HEK293T (cell line): Measurements from ENCODE around the gene PRSS38.

Experiments
- CTCF ChIA-PET: fragments of 350-600 bp; formaldehyde crosslinking; extraction: SDS; loops from one replicate; lab custom pipeline; 2021; ENCODE audit warnings: antibody characterized with exemption, inconsistent platforms; lab: Yijun Ruan, JAX
- POLR2A ChIA-PET: fragments of 350-600 bp; formaldehyde crosslinking; extraction: SDS; loops from one replicate; lab custom pipeline; 2020; ENCODE audit warnings: antibody characterized with exemption, inconsistent platforms; lab: Yijun Ruan, JAX
- DNase-seq: peaks from one replicate; pipeline ENCODE4 v3.0.0; 2012; ENCODE audit warnings: mixed read lengths; ENCODE audit errors: extremely low spot score
- ARNT ChIP-seq: fragments of 450-650 bp; IDR thresholded peaks from 2 replicates; pipeline ENCODE4 v1.6.1; 2017; ENCODE audit warnings: mild to moderate bottlenecking
- BHLHE40 ChIP-seq: fragments of 450-650 bp; IDR thresholded peaks from 2 replicates; pipeline ENCODE4 v1.6.1; 2016; ENCODE audit warnings: mild to moderate bottlenecking, moderate library complexity, borderline replicate concordance
- CTBP1 ChIP-seq: fragments of 450-650 bp; IDR thresholded peaks from 2 replicates; pipeline ENCODE4 v1.6.1; 2016; ENCODE audit warnings: borderline replicate concordance
- ELF4 ChIP-seq: fragments of 450-650 bp; IDR thresholded peaks from 2 replicates; pipeline ENCODE4 v1.6.1; 2017; ENCODE audit warnings: antibody characterized with exemption
- FOXA1 ChIP-seq: fragments of 450-650 bp; IDR thresholded peaks from 2 replicates; pipeline ENCODE4 v1.6.1; 2016; ENCODE audit warnings: mild to moderate bottlenecking
- FOXK2 ChIP-seq: fragments of 450-650 bp; IDR thresholded peaks from 2 replicates; pipeline ENCODE4 v1.6.1; 2016; ENCODE audit warnings: mild to moderate bottlenecking
- FOXM1 ChIP-seq: fragments of 450-650 bp; IDR thresholded peaks from 2 replicates; pipeline ENCODE4 v1.6.1; 2017; ENCODE audit warnings: mild to moderate bottlenecking, borderline replicate concordance
- HDGF ChIP-seq: fragments of 450-650 bp; IDR thresholded peaks from 2 replicates; pipeline ENCODE4 v1.6.1; 2017; ENCODE audit warnings: antibody characterized with exemption, borderline replicate concordance
- L3MBTL2 ChIP-seq: fragments of 450-650 bp; conservative IDR thresholded peaks from 2 replicates; pipeline ENCODE4 v1.6.1; 2016; ENCODE audit warnings: mild to moderate bottlenecking
- LEF1 ChIP-seq: fragments of 450-650 bp; IDR thresholded peaks from 2 replicates; pipeline ENCODE4 v1.6.1; 2017; ENCODE audit warnings: mild to moderate bottlenecking, borderline replicate concordance
- NFRKB ChIP-seq: fragments of 450-650 bp; IDR thresholded peaks from 2 replicates; pipeline ENCODE4 v1.6.1; 2016; ENCODE audit warnings: mild to moderate bottlenecking, moderate library complexity
- PKNOX1 ChIP-seq: fragments of 450-650 bp; IDR thresholded peaks from 2 replicates; pipeline ENCODE4 v1.6.1; 2016
- SP1 ChIP-seq: fragments of 450-650 bp; IDR thresholded peaks from 2 replicates; pipeline ENCODE4 v1.6.1; 2017
- SUZ12 ChIP-seq: fragments of 450-650 bp; IDR thresholded peaks from 2 replicates; pipeline ENCODE4 v1.6.1; 2016; ENCODE audit warnings: mild to moderate bottlenecking
- TARDBP ChIP-seq: fragments of 450-650 bp; IDR thresholded peaks from 2 replicates; pipeline ENCODE4 v1.6.1; 2016
- ZNF384 ChIP-seq: fragments of 450-650 bp; IDR thresholded peaks from 2 replicates; pipeline ENCODE4 v1.6.1; 2016

The PRSS38 gene

GRCh38 chr1:227805606-227806197, 9.8 kb upstream of the PRSS38 start:
- no peak for DNase-seq
- POLR2A ChIA-PET = no interaction called here

GRCh38 chr1:227808566-227808965, 6.9 kb upstream of the PRSS38 start:
- TF ChIP-seq LEF1 = no peak
- TF ChIP-seq SUZ12 = no peak
- no peak for TF ChIP-seq L3MBTL2
- no peak for TF ChIP-seq BHLHE40
- TF ChIP-seq SP1 = no peak
- no peak for TF ChIP-seq FOXK2
- no peak for TF ChIP-seq CTBP1
- TF ChIP-seq FOXA1 = no peak
- TF ChIP-seq ZNF384 = no peak
- TF ChIP-seq HDGF = no peak
- no peak for TF ChIP-seq ARNT
- TF ChIP-seq PKNOX1 = no peak
- no peak for TF ChIP-seq TARDBP
- TF ChIP-seq FOXM1 = no peak
- TF ChIP-seq NFRKB = no peak
- CTCF ChIA-PET = no interaction called here
- no peak for DNase-seq
- POLR2A ChIA-PET = no interaction called here

More at GRCh38 chr1:227805606-227806197, 9.8 kb upstream of the PRSS38 start:
- no peak for TF ChIP-seq LEF1
- TF ChIP-seq PKNOX1 = no peak
- TF ChIP-seq ZNF384 = no peak
- no peak for TF ChIP-seq SUZ12
- no peak for TF ChIP-seq CTBP1
- no peak for TF ChIP-seq FOXA1
- TF ChIP-seq ELF4 = no peak
- no peak for TF ChIP-seq FOXK2
- no peak for TF ChIP-seq ARNT
- TF ChIP-seq TARDBP = no peak
- TF ChIP-seq SP1 = no peak
- no peak for TF ChIP-seq HDGF
- no peak for TF ChIP-seq FOXM1
- TF ChIP-seq L3MBTL2 = no peak
- TF ChIP-seq NFRKB = no peak
- CTCF ChIA-PET = no interaction called here

GRCh38 chr1:227809026-227809425, 6.4 kb upstream of the PRSS38 start:
- TF ChIP-seq ARNT (no peak), HDGF (no peak), ELF4 (no peak), BHLHE40 (no peak), SUZ12 (no peak), FOXK2 (no peak)
- ChIA-PET CTCF (no interaction called here), POLR2A (no interaction called here)
- no peak for DNase-seq

GRCh38 chr1:227813962-227814361, 1.5 kb upstream of the PRSS38 start:
- DNase-seq = no peak
- ChIA-PET POLR2A (no interaction called here), CTCF (no interaction called here)
- TF ChIP-seq FOXK2 (no peak), NFRKB (no peak), PKNOX1 (no peak), SP1 (no peak), HDGF (no peak), LEF1 (no peak), TARDBP (no peak), CTBP1 (no peak)

- TF ChIP-seq FOXK2 (no peak), NFRKB (no peak), L3MBTL2 (no peak), ZNF384 (no peak), CTBP1 (no peak), ARNT (no peak), FOXM1 (no peak), PKNOX1 (no peak), FOXA1 (no peak), SP1 (no peak), TARDBP (no peak), SUZ12 (no peak), HDGF (no peak), LEF1 (no peak), BHLHE40 (no peak), ELF4 (no peak)
- no peak for DNase-seq
- POLR2A ChIA-PET = no interaction called here
- CTCF ChIA-PET = no interaction called here
Measured at GRCh38 chr1:227816750-227817446, 1.4 kb downstream of the PRSS38 start.

GRCh38 chr1:227823537-227823936, 8.1 kb downstream of the PRSS38 start:
- POLR2A ChIA-PET = no interaction called here
- CTCF ChIA-PET = no interaction called here
- DNase-seq = no peak
- no peak for TF ChIP-seq FOXM1
